LHCN-M2 (cell line): ENCODE measurements around the gene SLFN12L. TPM values are rescaled to one million over a fixed set of nuclear protein-coding genes. Genes with fewer than 3 reads are reported as not detected.
A peak's percentile ranks its signal among the peaks of the same experiment; 100 is the strongest.

Experiments
- DNase-seq: peaks from one replicate; pipeline ENCODE4 v3.0.0-alpha.2; 2012; ENCODE audit warnings: low read depth
- total RNA-seq: library from RNA; depleted of rRNA; stranded (reverse); fragments of >200 nt; gene quantifications from 2 replicates; pipeline ENCODE4 v1.2.3, GENCODE V29; 2014; rRNA removed

The SLFN12L gene
- total RNA-seq, 1 experiment from 2014 or later: not detected

GRCh38 chr17:35432176-35433074 is 105.1 kb downstream of the SLFN12L start, which contains the start of gene SLFN12:
TSS of gene SLFN12 (minus strand) at chr17:35432500. CDS start at chr17:35423028, 9,472 bp downstream.
- DNase-seq: peak; percentile 97

GRCh38 chr17:35429702-35430101 is 107.8 kb downstream of the SLFN12L start:
- no peak for DNase-seq

- DNase-seq: no peak
Observed at GRCh38 chr17:35428229-35428628, 109.2 kb downstream of the SLFN12L start.

- no peak for DNase-seq
Observed at GRCh38 chr17:35423761-35424160, 113.7 kb downstream of the SLFN12L start.

Other genes with a start within 250 kb of the SLFN12L start
- 22.7 and 23.1 TPM in 2 replicates for gene SLFN11, start 164.1 kb downstream of the SLFN12L start, total RNA-seq
- gene SLFN12, start 105.2 kb downstream of the SLFN12L start, total RNA-seq: 33.7 and 34.8 TPM in 2 replicates
- gene SLFN13, start 88.9 kb downstream of the SLFN12L start, total RNA-seq: 0.92 and 1.2 TPM in 2 replicates
- gene SLFN14, start 23.1 kb upstream of the SLFN12L start, total RNA-seq: not detected in 2 replicates
- gene PEX12, start 40.9 kb upstream of the SLFN12L start, total RNA-seq: 6.9 and 7.1 TPM in 2 replicates
- gene AP2B1, start 49.6 kb upstream of the SLFN12L start, total RNA-seq: 75.3 and 100 TPM in 2 replicates
- gene RASL10B, start 194.0 kb upstream of the SLFN12L start, total RNA-seq: 0.32 and 0.63 TPM in 2 replicates
- gene GAS2L2, start 215.6 kb upstream of the SLFN12L start, total RNA-seq: not detected in 2 replicates
- gene C17orf50, start 223.2 kb upstream of the SLFN12L start, total RNA-seq: not detected in 2 replicates